ENCODE measurements around the gene FBLN5. TPM values are rescaled to one million over a fixed set of nuclear protein-coding genes. Genes with fewer than 3 reads are reported as not detected.

The FBLN5 gene
- total and polyA plus RNA-seq, 9 donors = 39.2 to 353 (median 137) TPM

GRCh38 chr14:91935586-91935985 lies 11.9 kb downstream of the FBLN5 start:
- Histone ChIP-seq H3K27me3 (no peaks in the 10 kb centered on the region), H3K4me1 (ENCODE audit: insufficient read depth) (no peaks in the 10 kb centered on the region), H3K9me3 (no peaks in the 10 kb centered on the region), H3K4me3 (no peak overlapping the region), H3K27ac (no peak overlapping the region), H3K36me3 (no peaks in the 10 kb centered on the region)
- intact Hi-C loops (cut with DNase I) = no loop called here
- TF ChIP-seq CTCF (IDR thresholded peaks at IDR 0.05) = no peak
- TF ChIP-seq POLR2A (IDR thresholded peaks at IDR 0.05) = no peak
- no peak for TF ChIP-seq EP300 (IDR thresholded peaks at IDR 0.05)
- no peak for DNase-seq
- WGBS, 3 donors = 94 to 97% (median 95%) methylated on average over 6 of the region's 6 CpGs

- DNase-seq = no peak
- Histone ChIP-seq H3K4me3 (no peak overlapping the region), H3K36me3 (no peaks in the 10 kb centered on the region), H3K9me3 (no peaks in the 10 kb centered on the region), H3K4me1 (ENCODE audit: insufficient read depth) (no peaks in the 10 kb centered on the region), H3K27me3 (no peaks in the 10 kb centered on the region), H3K27ac (no peak overlapping the region)
- TF ChIP-seq CTCF (IDR thresholded peaks at IDR 0.05) = no peak
- intact Hi-C loops (cut with DNase I) = no loop called here
- 85 to 91% (median 87%) methylated on average over 8 of the region's 8 CpGs for WGBS, 3 donors
Observed at GRCh38 chr14:91934554-91935285, 12.8 kb downstream of the FBLN5 start.

DNA sequence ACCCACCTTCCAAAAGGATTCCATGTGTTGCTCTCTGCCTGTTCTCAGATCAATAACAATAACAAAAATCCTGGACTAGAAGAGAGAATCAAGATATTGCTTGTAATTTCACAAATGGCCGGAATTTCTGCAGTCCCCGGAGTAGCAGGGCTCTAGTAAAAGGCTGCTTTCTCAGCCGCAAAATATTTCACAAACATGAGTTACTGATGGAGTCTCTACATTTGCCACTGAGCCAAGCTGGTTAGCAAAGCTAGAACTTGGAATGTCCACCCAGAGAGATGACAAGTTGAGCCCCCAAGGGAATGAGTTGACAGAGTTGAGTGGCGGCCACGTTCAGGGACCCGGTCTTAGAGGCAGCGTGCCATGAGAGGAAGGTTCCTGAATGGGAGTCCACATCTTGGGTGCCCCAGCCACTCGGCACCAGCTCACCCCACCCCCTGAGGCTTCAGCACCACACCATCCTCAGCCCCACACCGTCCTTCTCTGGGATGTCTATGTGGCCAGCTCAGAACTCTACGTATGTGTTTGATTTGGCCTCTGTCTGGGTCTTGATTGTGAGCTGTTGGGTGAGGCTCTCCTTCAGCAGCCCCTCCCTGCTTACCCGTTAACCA lies 15.9 kb downstream of the FBLN5 start:
- H3K27ac ChIP-seq = no peak overlapping the region
- no peaks in the 10 kb centered on the region for H3K4me1 ChIP-seq (ENCODE audit: insufficient read depth)
- no peaks in the 10 kb centered on the region for H3K9me3 ChIP-seq
- DNase-seq = no peak
- no peak overlapping the region for H3K4me3 ChIP-seq
- TF ChIP-seq CTCF (IDR thresholded peaks at IDR 0.05) = no peak
- no peak for TF ChIP-seq EP300 (IDR thresholded peaks at IDR 0.05)
- TF ChIP-seq POLR2A (IDR thresholded peaks at IDR 0.05) = no peak
- no peaks in the 10 kb centered on the region for H3K27me3 ChIP-seq
- intact Hi-C loops (cut with DNase I) = no loop called here
- 81 to 88% (median 83%) methylated on average over 11 of the region's 11 CpGs for WGBS, 3 donors
- no peaks in the 10 kb centered on the region for H3K36me3 ChIP-seq

- Histone ChIP-seq H3K4me1 (ENCODE audit: insufficient read depth) (peaks cover 11% of the 10 kb centered on the region), H3K9me3 (no peaks in the 10 kb centered on the region), H3K27me3 (no peaks in the 10 kb centered on the region), H3K27ac (no peak overlapping the region), H3K36me3 (no peaks in the 10 kb centered on the region), H3K4me3 (no peak overlapping the region)
- peak in 1 of 5 donors; percentile 24 for DNase-seq
- no peak for TF ChIP-seq EP300 (IDR thresholded peaks at IDR 0.05)
- no peak for TF ChIP-seq CTCF (IDR thresholded peaks at IDR 0.05)
- no peak for TF ChIP-seq POLR2A (IDR thresholded peaks at IDR 0.05)
- WGBS, 3 donors = 25 to 40% (median 31%) methylated on average over 3 of the region's 3 CpGs
- intact Hi-C loops (cut with DNase I) = no loop called here
Observed at GRCh38 chr14:91929700-91930099, 17.8 kb downstream of the FBLN5 start.
